HepG2 (cell line): ENCODE measurements around the gene SMTN. TPM values are rescaled to one million over a fixed set of nuclear protein-coding genes. Genes with fewer than 3 reads are reported as not detected.

ENCODE experiments used
- ATAC-seq: fragments of 200-7000 bp; cut with Tn5 transposase; 3 replicates; pipeline ENCODE4 v1.9.1; 2020; ENCODE audit warnings: mild to moderate bottlenecking, moderate library complexity
- BruUV-seq: library from RNA; stranded (reverse); fragments of 400-500 nt; replicated peaks from 2 replicates; lab custom pipeline; 2021; lab: Mats Ljungman, UMichigan
- CTCF ChIA-PET: fragments of 300-600 bp; formaldehyde crosslinking; extraction: SDS; loops from one replicate; lab custom pipeline; 2021; ENCODE audit warnings: low total read pairs, inconsistent platforms, low intra/inter-chr PET ratio; lab: Yijun Ruan, JAX
- POLR2A ChIA-PET: fragments of 350-600 bp; sonication (Branson Sonifier 250); formaldehyde crosslinking; loops from one replicate; lab custom pipeline; 2020; ENCODE audit warnings: antibody characterized with exemption, inconsistent platforms; lab: Yijun Ruan, JAX
- DNase-seq: peaks from one replicate; pipeline ENCODE4 v3.0.0-alpha.2; 2015; ENCODE audit warnings: low spot score
- FAIRE-seq: peaks from 3 replicates; lab custom pipeline; 2011; peaks lifted over from hg19 to GRCh38; lab: Jason Lieb, UNC
- H2AFZ ChIP-seq: one replicate; pipeline ENCODE4 v1.6.1; 2011; ENCODE audit warnings: low read length, inconsistent platforms
- H3K27ac ChIP-seq: fragments of 300-600 bp; 3 replicates; pipeline ENCODE4 v1.8.0; 2011; ENCODE audit warnings: mixed run types, mild to moderate bottlenecking, mixed read lengths, low read length, inconsistent platforms; ENCODE audit not compliant: insufficient read depth; ENCODE audit errors: extremely low read length
- H3K27me3 ChIP-seq, 2 experiments: fragments of 200-600 bp in 1 of 2; 2 replicates in 1 of 2; 3 replicates in 1 of 2; pipeline versions ENCODE4 v1.6.0 to v1.8.0; 2011; ENCODE audit warnings: low read length in 2 of 2, mild to moderate bottlenecking in 2 of 2, moderate library complexity in 2 of 2, inconsistent platforms in 1 of 2; ENCODE audit not compliant: insufficient read depth in 2 of 2, control insufficient read depth in 1 of 2
- H3K36me3 ChIP-seq, 2 experiments: fragments of 200-600 bp in 1 of 2; replicated peaks in 1 of 2; 2 replicates in 1 of 2; 3 replicates in 1 of 2; pipeline versions ENCODE4 v1.5.1 to v1.8.0; 2011; ENCODE audit warnings: low read length in 2 of 2, inconsistent platforms in 1 of 2; ENCODE audit not compliant: insufficient read depth in 2 of 2, control insufficient read depth in 1 of 2
- H3K4me1 ChIP-seq: 2 replicates; pipeline ENCODE4 v1.5.1; 2012; ENCODE audit warnings: low read length, inconsistent platforms; ENCODE audit not compliant: insufficient read depth
- H3K4me2 ChIP-seq: 2 replicates; pipeline ENCODE4 v1.6.0; 2011; ENCODE audit warnings: low read depth, low read length, inconsistent platforms
- H3K4me3 ChIP-seq, 3 experiments: fragments of 200-600 bp in 1 of 3; sonication (generic), shearing (Covaris generic) in 1 of 3; replicated peaks in 1 of 3; 2 replicates each; pipeline ENCODE4 v1.5.1; 2011 to 2016; ENCODE audit warnings: low read length in 3 of 3, inconsistent platforms in 2 of 3, low read depth in 2 of 3, mild to moderate bottlenecking in 2 of 3, control low read depth in 1 of 3, mixed read lengths in 1 of 3; ENCODE audit not compliant: insufficient read depth in 1 of 3
- H3K79me2 ChIP-seq: one replicate; pipeline ENCODE4 v1.6.1; 2011; ENCODE audit warnings: low read length, inconsistent platforms; ENCODE audit not compliant: insufficient read depth
- H3K9ac ChIP-seq: 2 replicates; pipeline ENCODE4 v1.6.0; 2011; ENCODE audit warnings: mild to moderate bottlenecking, low read depth, low read length, inconsistent platforms; ENCODE audit not compliant: insufficient read depth
- H3K9me3 ChIP-seq: 2 replicates; pipeline ENCODE4 v1.5.1; 2012; ENCODE audit warnings: mild to moderate bottlenecking, low read length
- H4K20me1 ChIP-seq: 2 replicates; pipeline ENCODE4 v1.6.0; 2011; ENCODE audit warnings: inconsistent platforms, mild to moderate bottlenecking, low read length, moderate library complexity; ENCODE audit not compliant: insufficient read depth
- ATF4 ChIP-seq, 2 experiments: fragments of 450-650 bp in 1 of 2; sonication (generic) in 1 of 2; formaldehyde crosslinking; IDR thresholded peaks; 2 replicates each; pipeline versions ENCODE4 v1.5.0 to v1.8.0; 2020 to 2022; ENCODE audit warnings: mild to moderate bottlenecking in 1 of 2, missing genetic modification reagents in 1 of 2
- E2F1 ChIP-seq: sonication (generic); formaldehyde crosslinking; IDR thresholded peaks from 2 replicates; pipeline ENCODE4 v1.5.0; 2020; ENCODE audit warnings: missing genetic modification reagents
- GZF1 ChIP-seq: sonication (generic); formaldehyde crosslinking; IDR thresholded peaks from 2 replicates; pipeline ENCODE4 v1.5.1; 2020; ENCODE audit warnings: mild to moderate bottlenecking, missing genetic modification reagents
- NKX3-1 ChIP-seq: sonication (generic); formaldehyde crosslinking; IDR thresholded peaks from 2 replicates; pipeline ENCODE4 v1.5.0; 2020; ENCODE audit warnings: missing genetic modification reagents
- PRDM10 ChIP-seq: sonication (generic); formaldehyde crosslinking; IDR thresholded peaks from 2 replicates; pipeline ENCODE4 v1.4.0; 2020; ENCODE audit warnings: low read depth, missing genetic modification reagents
- YEATS2 ChIP-seq: sonication (generic); formaldehyde crosslinking; IDR thresholded peaks from 2 replicates; pipeline ENCODE4 v1.4.0; 2020; ENCODE audit warnings: missing genetic modification reagents, borderline replicate concordance
- ZBTB46 ChIP-seq: sonication (generic); formaldehyde crosslinking; IDR thresholded peaks from 2 replicates; pipeline ENCODE4 v1.4.0; 2020; ENCODE audit warnings: mild to moderate bottlenecking, missing genetic modification reagents, borderline replicate concordance
- ZMYM2 ChIP-seq: sonication (generic); formaldehyde crosslinking; IDR thresholded peaks from 2 replicates; pipeline ENCODE4 v1.8.0; 2022; ENCODE audit warnings: mild to moderate bottlenecking, missing genetic modification reagents
- ZNF33B ChIP-seq: sonication (generic); formaldehyde crosslinking; IDR thresholded peaks from 2 replicates; pipeline ENCODE4 v1.5.1; 2020; ENCODE audit warnings: mild to moderate bottlenecking, missing genetic modification reagents
- ZNF460 ChIP-seq: sonication (generic); formaldehyde crosslinking; IDR thresholded peaks from 2 replicates; pipeline ENCODE4 v1.5.1; 2020; ENCODE audit warnings: missing genetic modification reagents, mild to moderate bottlenecking, borderline replicate concordance
- ZNF720 ChIP-seq: sonication (generic); formaldehyde crosslinking; IDR thresholded peaks from 2 replicates; pipeline ENCODE4 v1.4.0; 2020; ENCODE audit warnings: missing genetic modification reagents
- ZNF770 ChIP-seq: sonication (generic); formaldehyde crosslinking; IDR thresholded peaks from 2 replicates; pipeline ENCODE4 v1.5.0; 2020; ENCODE audit warnings: mild to moderate bottlenecking, missing genetic modification reagents
- WGBS: methylation state at CpG from one replicate; pipeline ENCODE4 v1.1.6; 2017; ENCODE audit warnings: low lambda C conversion rate; 5-methylcytosine and 5-hydroxymethylcytosine counted together
- in situ Hi-C: cut with HindIII; loops from 2 replicates; pipeline ENCODE4 v1.10.0; 2017; ENCODE audit warnings: low pct_unique_long_range_greater_than_20kb; ENCODE audit not compliant: extremely low pct_ligation_motif_present
- intact Hi-C: fragments of 100-400 bp; cut with micrococcal nuclease; formaldehyde crosslinking; loops from one replicate; pipeline ENCODE4 v1.10.0; 2022; ENCODE audit not compliant: unreplicated experiment
- polyA plus RNA-seq, 8 experiments: library from polyadenylated mRNA; depleted of rRNA in 3 of 8; stranded (reverse) in 7 of 8; unstranded in 1 of 8; fragments of >200 nt; fragmentation: Illumina TruSeq in 4 of 8; extraction: Trizol in 4 of 8; gene quantifications; 2 replicates each; pipeline versions ENCODE4 v1.2.1 to v1.2.3, GENCODE V29; 2011 to 2016; ENCODE audit warnings: low read depth in 4 of 8, missing spikeins in 1 of 8, mixed read lengths in 1 of 8; ENCODE audit not compliant: insufficient read depth in 1 of 8
- total RNA-seq, 5 experiments: library from RNA; depleted of rRNA; stranded (reverse); fragments of >200 nt; fragmentation: Illumina TruSeq; extraction: Trizol; gene quantifications; 2 replicates each; pipeline ENCODE4 v1.2.3, GENCODE V29; 2016; ENCODE audit warnings: low read depth in 1 of 5

The SMTN gene
- total and polyA plus RNA-seq, 2 of the 13 experiments (the other 11 are each of a cell fraction or from before 2014, with no cell fraction given), result 14.7 to 26.1 TPM

GRCh38 chr22:31064369-31064768 lies 16.7 kb upstream of the SMTN start (continued):
- TF ChIP-seq ZMYM2 (CRISPR knock-in tag) (0 out of 2 replicates have a peak, but pooled peaks have one; percentile 41), GZF1 (CRISPR knock-in tag) (peak; percentile 4; the same call in 1 of the 2 replicates), ZNF720 (CRISPR knock-in tag) (no peak), ZNF770 (CRISPR knock-in tag) (peak; percentile 74), ZNF460 (CRISPR knock-in tag) (peak; percentile 51; the same call in 1 of the 2 replicates), NKX3-1 (CRISPR knock-in tag) (no peak)
- TF ChIP-seq, all 625 proteins: peak for 6

- no TSS peak for BruUV-seq
- intact Hi-C loops, result no loop called here
- DNase-seq, result no peak
- TF ChIP-seq E2F1 (CRISPR knock-in tag) (no peak), ZBTB46 (CRISPR knock-in tag) (no peak), YEATS2 (CRISPR knock-in tag) (no peak), ATF4 (CRISPR knock-in tag; IDR thresholded peaks at IDR 0.05) (no peak), ZNF33B (CRISPR knock-in tag) (no peak), PRDM10 (CRISPR knock-in tag) (no peak)
- TF ChIP-seq, all 625 proteins: peak for 0
- no peak for ATAC-seq
- CTCF ChIA-PET, result no interaction called here
- H3K36me3 ChIP-seq, result no peaks in the 10 kb centered on the region
- FAIRE-seq, result no peak
- H3K27me3 ChIP-seq, result no peaks in the 10 kb centered on the region
- H4K20me1 ChIP-seq, result no peaks in the 10 kb centered on the region
- H3K9ac ChIP-seq, result no peak overlapping the region
- POLR2A ChIA-PET, result no interaction called here
- WGBS, result 90% methylated on average over 10 of the region's 11 CpGs
- no peaks in the 10 kb centered on the region for H3K9me3 ChIP-seq
- H3K4me3 ChIP-seq, result no peak overlapping the region
- in situ Hi-C loops, result no loop called here
- H3K27ac ChIP-seq, result no peak overlapping the region
- H3K4me1 ChIP-seq, result peaks cover 25% of the 10 kb centered on the region
- H2AFZ ChIP-seq, result no peak overlapping the region
- peaks cover 9% of the 10 kb centered on the region for H3K79me2 ChIP-seq
- no peak overlapping the region for H3K4me2 ChIP-seq
Observed at GRCh38 chr22:31068970-31069369, 12.1 kb upstream of the SMTN start.
